Lower lobe of right lung (tissue), 2 donors: ENCODE results near the gene SNX22. TPM values are rescaled to one million over a fixed set of nuclear protein-coding genes. Genes with fewer than 3 reads are reported as not detected.

Source experiments
- ATAC-seq, 2 donors: fragments of 200-7000 bp; cut with Tn5 transposase; one replicate each; pipeline ENCODE4 v1.9.1; 2020 to 2022; ENCODE audit warnings: mild to moderate bottlenecking in 2 of 2, moderate library complexity in 2 of 2
- DNase-seq: peaks from one replicate; pipeline ENCODE4 v3.0.0-alpha.2; 2020
- H3K27ac ChIP-seq: fragments of 200-600 bp; one replicate; pipeline ENCODE4 v1.8.0; 2022
- H3K27me3 ChIP-seq: fragments of 200-600 bp; one replicate; pipeline ENCODE4 v1.8.0; 2022; ENCODE audit warnings: low read depth
- H3K36me3 ChIP-seq: fragments of 200-600 bp; one replicate; pipeline ENCODE4 v1.8.0; 2022; ENCODE audit warnings: mild to moderate bottlenecking
- H3K4me1 ChIP-seq: fragments of 200-600 bp; one replicate; pipeline ENCODE4 v1.8.0; 2022
- H3K4me3 ChIP-seq: fragments of 200-600 bp; one replicate; pipeline ENCODE4 v1.8.0; 2022; ENCODE audit warnings: mild to moderate bottlenecking
- H3K9me3 ChIP-seq: fragments of 200-600 bp; one replicate; pipeline ENCODE4 v1.8.0; 2022
- intact Hi-C: fragments of 100-400 bp; cut with DNase I; formaldehyde crosslinking; loops from one replicate; pipeline ENCODE4 v1.11.0; 2022
- total RNA-seq: library from RNA; stranded (reverse); fragmentation: NEBNext Ultra II Directional; extraction: Animal tissue kit (Norgen Biotek cat#: 25700); gene quantifications from one replicate; pipeline ENCODE4 v1.2.1, GENCODE V29; 2021
- TF ChIP-seq, protein P1 (sequence below): fragments of 200-600 bp; IDR thresholded peaks from one replicate; pipeline ENCODE4 v1.8.0; 2022; ENCODE audit warnings: antibody characterized with exemption, mild to moderate bottlenecking
- donor health status: DM: no; HTN: yes; CAD: no; lungs with severe emphysema.

Gene SNX22
- total RNA-seq, 1 donor from 2014 or later, result 17.4 TPM

- peaks cover 99% of the 10 kb centered on the region for H3K36me3 ChIP-seq
Measured at GRCh38 chr15:64130159-64130558, 21.4 kb upstream of the SNX22 start.

DNA sequence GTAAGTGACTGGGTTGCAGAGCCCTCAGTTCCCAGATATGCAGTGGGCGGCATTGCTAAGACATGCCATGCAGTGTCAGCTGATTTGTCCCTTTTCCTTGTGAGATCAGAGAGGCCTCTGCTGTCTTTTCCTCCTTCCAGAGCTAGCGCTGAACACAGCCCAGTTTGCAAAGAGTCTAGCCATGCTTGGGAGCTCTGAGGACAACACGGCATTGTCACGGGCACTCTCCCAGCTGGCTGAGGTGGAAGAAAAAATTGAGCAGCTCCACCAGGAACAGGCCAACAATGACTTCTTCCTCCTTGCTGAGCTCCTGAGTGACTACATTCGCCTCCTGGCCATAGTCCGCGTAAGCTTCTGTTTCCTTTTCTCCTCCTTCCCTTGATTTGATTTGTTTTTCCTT, 20.0 kb upstream of the SNX22 start:
- intact Hi-C loops, result no loop called here
- H3K36me3 ChIP-seq, result peaks cover 100% of the 10 kb centered on the region
- TF ChIP-seq, protein P1, sequence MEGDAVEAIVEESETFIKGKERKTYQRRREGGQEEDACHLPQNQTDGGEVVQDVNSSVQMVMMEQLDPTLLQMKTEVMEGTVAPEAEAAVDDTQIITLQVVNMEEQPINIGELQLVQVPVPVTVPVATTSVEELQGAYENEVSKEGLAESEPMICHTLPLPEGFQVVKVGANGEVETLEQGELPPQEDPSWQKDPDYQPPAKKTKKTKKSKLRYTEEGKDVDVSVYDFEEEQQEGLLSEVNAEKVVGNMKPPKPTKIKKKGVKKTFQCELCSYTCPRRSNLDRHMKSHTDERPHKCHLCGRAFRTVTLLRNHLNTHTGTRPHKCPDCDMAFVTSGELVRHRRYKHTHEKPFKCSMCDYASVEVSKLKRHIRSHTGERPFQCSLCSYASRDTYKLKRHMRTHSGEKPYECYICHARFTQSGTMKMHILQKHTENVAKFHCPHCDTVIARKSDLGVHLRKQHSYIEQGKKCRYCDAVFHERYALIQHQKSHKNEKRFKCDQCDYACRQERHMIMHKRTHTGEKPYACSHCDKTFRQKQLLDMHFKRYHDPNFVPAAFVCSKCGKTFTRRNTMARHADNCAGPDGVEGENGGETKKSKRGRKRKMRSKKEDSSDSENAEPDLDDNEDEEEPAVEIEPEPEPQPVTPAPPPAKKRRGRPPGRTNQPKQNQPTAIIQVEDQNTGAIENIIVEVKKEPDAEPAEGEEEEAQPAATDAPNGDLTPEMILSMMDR, result no peak

More at GRCh38 chr15:64130159-64130558, 21.4 kb upstream of the SNX22 start:
- Histone ChIP-seq H3K27ac (no peak overlapping the region), H3K4me1 (peaks cover 23% of the 10 kb centered on the region), H3K4me3 (no peak overlapping the region), H3K9me3 (no peaks in the 10 kb centered on the region), H3K27me3 (no peaks in the 10 kb centered on the region)
- intact Hi-C loops, result no loop called here
- TF ChIP-seq, protein P1, result no peak
- no peak for ATAC-seq
- DNase-seq, result no peak

GRCh38 chr15:64132217-64132616, 19.3 kb upstream of the SNX22 start:
- DNase-seq (no peak), ATAC-seq (peak in 1 of 2 donors; percentile 40)
- H3K9me3 ChIP-seq, result no peaks in the 10 kb centered on the region
- H3K36me3 ChIP-seq, result peaks cover 100% of the 10 kb centered on the region
- no peak overlapping the region for H3K27ac ChIP-seq
- H3K27me3 ChIP-seq, result no peaks in the 10 kb centered on the region
- H3K4me3 ChIP-seq, result no peak overlapping the region
- intact Hi-C loops, result no loop called here
- H3K4me1 ChIP-seq, result peaks cover 23% of the 10 kb centered on the region
- TF ChIP-seq, protein P1, result no peak

More for the DNA sequence above, 20.0 kb upstream of the SNX22 start:
- no peaks in the 10 kb centered on the region for H3K9me3 ChIP-seq
- ATAC-seq (no peak), DNase-seq (no peak)
- H3K27ac ChIP-seq, result no peak overlapping the region
- no peaks in the 10 kb centered on the region for H3K27me3 ChIP-seq
- peaks cover 23% of the 10 kb centered on the region for H3K4me1 ChIP-seq
- H3K4me3 ChIP-seq, result no peak overlapping the region

DNA sequence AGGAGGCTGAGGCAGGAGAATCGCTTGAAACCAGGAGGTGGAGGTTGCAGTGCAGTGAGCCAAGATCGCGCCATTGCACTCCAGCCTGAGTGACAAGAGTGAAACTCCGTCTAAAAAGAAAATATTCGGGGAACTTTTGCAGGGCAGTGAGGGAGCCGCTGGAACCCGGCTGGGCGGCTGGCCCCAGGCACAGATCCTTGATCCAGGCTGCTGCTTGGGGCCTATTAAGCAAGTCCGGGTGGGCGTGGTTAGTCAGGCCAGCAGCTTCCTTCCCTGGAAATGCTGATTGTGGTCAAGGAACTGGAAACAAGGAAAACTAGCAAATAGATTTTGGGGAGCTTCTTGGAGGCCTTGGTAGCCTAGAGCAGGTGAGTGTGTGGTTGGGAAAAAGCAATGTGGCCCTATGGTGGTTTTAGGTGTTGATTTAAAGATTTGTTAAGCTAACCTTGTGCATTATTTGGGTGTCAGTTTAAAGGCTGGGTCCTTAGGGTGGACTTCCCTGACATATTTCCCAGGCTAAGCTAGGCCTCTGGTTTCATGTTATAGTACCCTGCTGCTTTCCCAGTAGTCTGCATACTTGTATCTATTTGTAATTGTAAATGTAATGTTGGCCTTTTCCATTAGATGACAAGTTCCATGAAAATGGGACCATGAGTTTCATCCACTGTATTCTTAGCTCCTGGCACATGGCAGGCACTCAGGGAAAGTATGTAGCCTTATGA, 17.7 kb upstream of the SNX22 start:
- Histone ChIP-seq H3K36me3 (peaks cover 100% of the 10 kb centered on the region), H3K27ac (no peak overlapping the region), H3K27me3 (no peaks in the 10 kb centered on the region), H3K9me3 (no peaks in the 10 kb centered on the region), H3K4me3 (no peak overlapping the region), H3K4me1 (peaks cover 23% of the 10 kb centered on the region)
- TF ChIP-seq, protein P1, result no peak
- ATAC-seq, result no peak
- intact Hi-C loops, result no loop called here
- no peak for DNase-seq

DNA sequence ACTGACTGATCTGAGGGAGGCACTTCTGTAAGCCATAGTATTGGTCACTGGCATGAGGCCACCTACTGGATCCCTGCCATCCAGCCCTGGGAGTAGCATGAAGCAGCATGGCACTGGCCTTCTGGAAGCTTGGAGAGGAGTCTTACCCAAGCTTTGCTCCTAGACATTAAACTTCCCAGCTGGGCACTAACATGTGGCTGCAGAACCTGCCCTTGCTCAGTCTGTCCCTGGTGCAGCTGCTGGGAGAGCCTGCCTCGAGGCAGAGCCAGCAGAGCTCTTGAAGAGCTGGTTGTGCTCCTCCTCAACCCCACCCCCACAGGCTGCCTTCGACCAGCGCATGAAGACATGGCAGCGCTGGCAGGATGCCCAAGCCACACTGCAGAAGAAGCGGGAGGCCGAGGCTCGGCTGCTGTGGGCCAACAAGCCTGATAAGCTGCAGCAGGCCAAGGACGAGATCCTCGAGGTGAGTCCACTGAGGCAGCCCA, 17.1 kb upstream of the SNX22 start:
- Histone ChIP-seq H3K27ac (no peak overlapping the region), H3K27me3 (no peaks in the 10 kb centered on the region), H3K36me3 (peaks cover 96% of the 10 kb centered on the region), H3K4me1 (peaks cover 23% of the 10 kb centered on the region), H3K9me3 (no peaks in the 10 kb centered on the region), H3K4me3 (no peak overlapping the region)
- ATAC-seq (peak; percentile 54 to 62), DNase-seq (peak; percentile 76)
- TF ChIP-seq, protein P1, result no peak
- intact Hi-C loops, result no loop called here
